GM18861 (cell line): ENCODE measurements around the gene PCSK4.

Experiments used
- ATAC-seq: cut with Tn5 transposase; IDR thresholded peaks from one replicate; pipeline ENCODE4 v1.9.1; 2021; ENCODE audit not compliant: unreplicated experiment

PCSK4 gene

GRCh38 chr19:1472231-1473084, 17.7 kb downstream of the PCSK4 start:
- no peak for ATAC-seq

DNA sequence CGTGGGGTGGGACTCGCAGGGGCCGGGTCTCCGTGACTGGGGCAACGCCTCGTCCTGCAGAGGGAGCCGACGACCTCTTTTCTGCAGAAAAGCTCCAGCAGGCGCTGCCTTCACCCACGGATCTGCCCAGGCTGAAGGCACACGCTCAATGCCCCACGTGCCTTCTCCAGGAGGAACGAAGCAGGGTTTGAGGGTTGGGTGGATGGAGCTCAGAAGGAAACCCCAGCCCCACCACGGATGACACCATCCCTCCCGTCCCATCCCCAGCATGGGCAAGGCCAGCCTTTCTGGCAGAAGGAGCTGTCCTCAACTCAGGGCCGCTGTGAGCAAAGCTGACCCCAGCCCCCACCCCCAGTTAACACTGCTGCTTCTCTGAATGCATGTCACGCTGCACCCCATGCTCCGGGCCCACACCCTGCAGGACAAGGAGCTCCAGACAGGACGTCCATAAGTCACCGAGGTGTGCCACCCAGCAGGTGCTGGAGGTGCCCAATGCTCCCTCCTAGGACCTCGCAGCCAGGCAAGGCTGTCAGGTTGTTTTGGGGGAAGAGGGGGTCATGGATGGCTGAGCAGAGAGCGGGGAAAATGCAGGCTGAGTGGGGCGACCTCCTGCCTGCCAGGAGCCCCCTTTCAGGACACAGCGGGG, 18.5 kb downstream of the PCSK4 start:
- ATAC-seq: no peak

DNA sequence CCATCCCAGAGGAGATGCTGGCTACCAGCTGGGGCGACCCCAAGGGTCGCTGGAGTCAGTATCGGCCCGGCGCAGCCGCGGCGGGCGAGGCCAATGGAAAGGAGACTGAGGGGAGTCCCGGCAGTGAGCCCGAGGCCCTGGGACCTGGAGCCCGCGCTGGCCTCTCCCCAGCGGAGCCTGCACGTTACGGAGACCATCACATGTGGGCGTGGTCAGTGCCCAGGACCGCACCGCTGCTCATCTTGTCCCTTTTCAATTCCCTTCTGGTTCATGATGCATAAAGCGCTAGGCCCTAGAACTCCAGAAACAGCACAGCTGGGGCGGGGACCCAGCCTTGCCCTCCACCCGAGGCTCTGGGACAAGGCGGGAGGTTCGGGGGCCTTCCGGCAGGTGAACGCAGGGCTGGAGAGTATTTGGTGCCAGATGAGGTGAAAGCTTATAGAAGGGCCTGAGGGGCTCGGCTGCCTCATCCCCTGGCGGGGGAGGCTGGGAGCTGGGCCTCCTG, 19.1 kb downstream of the PCSK4 start:
- ATAC-seq: no peak

DNA sequence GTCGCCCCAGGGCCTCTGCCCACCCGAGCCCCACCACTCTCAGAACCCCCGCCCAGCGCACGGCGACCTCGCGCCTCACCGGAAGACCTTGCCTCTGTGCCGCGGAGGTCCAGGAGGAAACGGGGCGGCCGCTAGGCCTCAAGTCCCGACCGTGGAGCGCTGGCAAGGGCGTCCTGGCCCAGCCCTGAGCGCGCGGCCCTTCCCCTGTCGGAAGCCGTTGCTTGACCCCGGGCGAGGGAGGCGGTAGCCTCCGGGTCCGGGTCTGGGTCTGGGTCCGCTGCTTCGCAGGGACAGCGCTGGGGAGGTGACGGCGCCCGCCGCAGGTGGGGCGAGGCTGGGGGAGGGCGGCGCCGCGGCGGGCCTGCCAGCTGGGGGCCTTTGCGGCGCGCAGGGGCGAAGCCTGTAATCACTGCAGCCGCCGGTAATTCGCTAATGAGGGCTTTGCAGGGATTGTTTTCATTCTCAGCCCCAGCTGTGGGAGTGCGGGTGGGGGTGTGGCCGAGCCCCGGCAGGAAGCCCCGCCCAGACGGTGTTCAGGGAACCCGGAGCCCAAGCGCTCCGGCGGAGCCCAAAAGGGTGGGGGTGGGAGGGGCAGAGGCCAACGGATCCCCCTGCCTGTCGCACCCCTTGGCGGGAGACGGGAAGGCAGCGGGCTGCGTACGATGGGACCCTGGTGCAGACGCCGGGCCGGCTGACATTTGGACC, 19.7 kb downstream of the PCSK4 start:
- no peak for ATAC-seq

DNA sequence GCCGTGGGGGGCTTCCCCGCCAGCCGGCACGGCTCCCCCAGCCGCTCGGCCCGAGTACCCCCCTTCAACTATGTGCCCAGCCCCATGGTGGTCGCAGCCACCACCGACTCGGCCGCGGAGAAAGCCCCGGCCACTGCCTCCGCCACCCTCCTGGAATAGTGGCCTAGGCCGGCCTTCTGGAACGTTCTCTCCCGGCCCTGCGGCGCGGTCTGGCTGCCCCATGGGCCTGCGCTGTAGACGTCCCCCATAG, 20.2 kb downstream of the PCSK4 start:
- no peak for ATAC-seq

GRCh38 chr19:1469255-1470054, 20.7 kb downstream of the PCSK4 start:
- no peak for ATAC-seq

GRCh38 chr19:1468821-1469254, 21.3 kb downstream of the PCSK4 start:
- ATAC-seq: no peak

DNA sequence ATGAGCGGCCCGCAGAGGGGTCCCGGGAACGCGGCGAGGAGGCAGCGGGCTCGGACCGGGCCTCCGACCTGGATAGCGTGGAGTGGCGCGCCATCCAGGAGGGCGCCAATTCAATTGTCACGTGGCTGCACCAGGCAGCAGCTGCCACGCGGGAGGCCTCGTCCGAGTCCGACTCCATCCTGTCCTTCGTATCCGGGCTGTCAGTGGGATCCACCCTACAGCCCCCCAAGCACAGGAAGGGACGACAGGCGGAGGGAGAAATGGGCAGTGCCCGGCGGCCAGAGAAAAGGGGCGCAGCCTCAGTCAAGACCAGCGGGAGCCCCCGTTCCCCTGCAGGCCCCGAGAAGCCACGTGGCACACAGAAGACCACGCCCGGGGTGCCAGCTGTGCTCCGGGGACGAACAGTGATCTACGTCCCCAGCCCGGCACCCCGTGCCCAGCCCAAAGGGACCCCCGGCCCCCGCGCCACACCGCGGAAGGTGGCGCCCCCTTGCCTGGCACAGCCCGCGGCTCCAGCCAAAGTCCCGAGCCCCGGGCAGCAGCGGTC, 21.8 kb downstream of the PCSK4 start:
- ATAC-seq: no peak

DNA sequence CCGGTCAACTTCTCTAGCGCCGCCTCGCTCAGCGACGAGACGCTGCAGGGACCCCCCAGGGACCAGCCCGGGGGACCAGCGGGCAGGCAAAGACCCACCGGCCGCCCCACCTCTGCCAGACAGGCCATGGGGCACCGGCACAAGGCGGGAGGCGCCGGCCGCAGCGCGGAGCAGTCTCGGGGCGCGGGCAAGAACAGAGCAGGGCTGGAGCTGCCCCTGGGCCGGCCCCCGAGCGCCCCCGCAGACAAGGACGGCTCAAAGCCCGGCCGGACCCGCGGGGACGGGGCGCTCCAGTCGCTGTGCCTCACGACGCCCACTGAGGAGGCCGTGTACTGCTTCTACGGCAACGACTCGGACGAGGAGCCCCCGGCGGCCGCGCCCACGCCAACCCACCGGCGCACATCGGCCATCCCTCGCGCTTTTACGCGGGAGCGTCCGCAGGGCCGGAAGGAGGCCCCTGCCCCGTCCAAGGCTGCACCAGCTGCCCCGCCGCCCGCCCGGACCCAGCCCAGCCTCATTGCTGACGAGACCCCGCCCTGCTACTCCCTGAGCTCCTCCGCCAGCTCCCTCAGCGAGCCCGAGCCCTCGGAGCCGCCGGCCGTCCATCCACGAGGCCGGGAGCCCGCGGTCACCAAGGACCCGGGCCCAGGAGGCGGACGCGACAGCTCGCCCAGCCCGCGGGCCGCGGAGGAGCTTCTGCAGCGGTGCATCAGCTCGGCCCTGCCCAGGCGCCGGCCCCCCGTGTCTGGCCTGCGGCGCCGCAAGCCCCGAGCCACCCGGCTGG, 22.5 kb downstream of the PCSK4 start:
- no peak for ATAC-seq

GRCh38 chr19:1467215-1467489, 23.0 kb downstream of the PCSK4 start:
- no peak for ATAC-seq

- no peak for ATAC-seq
Observed at GRCh38 chr19:1466461-1467214, 23.5 kb downstream of the PCSK4 start.

GRCh38 chr19:1466018-1466460, 24.1 kb downstream of the PCSK4 start:
- no peak for ATAC-seq

DNA sequence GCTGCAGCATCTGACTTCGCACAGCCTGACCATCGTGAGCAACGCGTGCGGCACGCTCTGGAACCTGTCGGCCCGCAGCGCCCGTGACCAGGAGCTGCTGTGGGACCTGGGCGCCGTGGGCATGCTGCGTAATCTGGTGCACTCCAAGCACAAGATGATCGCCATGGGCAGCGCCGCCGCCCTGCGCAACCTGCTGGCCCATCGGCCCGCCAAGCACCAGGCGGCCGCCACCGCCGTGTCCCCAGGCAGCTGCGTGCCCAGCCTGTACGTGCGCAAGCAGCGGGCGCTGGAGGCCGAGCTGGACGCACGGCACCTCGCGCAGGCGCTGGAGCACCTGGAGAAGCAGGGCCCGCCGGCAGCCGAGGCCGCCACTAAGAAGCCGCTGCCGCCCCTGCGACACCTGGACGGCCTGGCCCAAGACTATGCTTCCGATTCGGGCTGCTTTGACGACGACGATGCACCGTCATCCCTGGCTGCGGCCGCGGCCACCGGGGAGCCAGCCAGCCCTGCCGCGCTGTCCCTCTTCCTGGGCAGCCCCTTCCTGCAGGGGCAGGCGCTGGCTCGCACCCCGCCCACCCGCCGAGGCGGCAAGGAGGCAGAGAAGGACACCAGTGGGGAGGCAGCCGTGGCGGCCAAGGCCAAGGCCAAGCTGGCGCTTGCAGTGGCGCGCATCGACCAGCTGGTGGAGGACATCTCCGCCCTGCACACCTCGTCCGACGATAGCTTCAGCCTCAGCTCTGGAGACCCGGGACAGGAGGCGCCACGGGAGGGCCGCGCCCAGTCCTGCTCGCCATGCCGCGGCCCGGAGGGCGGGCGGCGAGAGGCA, 24.7 kb downstream of the PCSK4 start:
- ATAC-seq: no peak

- no peak for ATAC-seq
Observed at GRCh38 chr19:1461862-1462261, 28.3 kb downstream of the PCSK4 start.

DNA sequence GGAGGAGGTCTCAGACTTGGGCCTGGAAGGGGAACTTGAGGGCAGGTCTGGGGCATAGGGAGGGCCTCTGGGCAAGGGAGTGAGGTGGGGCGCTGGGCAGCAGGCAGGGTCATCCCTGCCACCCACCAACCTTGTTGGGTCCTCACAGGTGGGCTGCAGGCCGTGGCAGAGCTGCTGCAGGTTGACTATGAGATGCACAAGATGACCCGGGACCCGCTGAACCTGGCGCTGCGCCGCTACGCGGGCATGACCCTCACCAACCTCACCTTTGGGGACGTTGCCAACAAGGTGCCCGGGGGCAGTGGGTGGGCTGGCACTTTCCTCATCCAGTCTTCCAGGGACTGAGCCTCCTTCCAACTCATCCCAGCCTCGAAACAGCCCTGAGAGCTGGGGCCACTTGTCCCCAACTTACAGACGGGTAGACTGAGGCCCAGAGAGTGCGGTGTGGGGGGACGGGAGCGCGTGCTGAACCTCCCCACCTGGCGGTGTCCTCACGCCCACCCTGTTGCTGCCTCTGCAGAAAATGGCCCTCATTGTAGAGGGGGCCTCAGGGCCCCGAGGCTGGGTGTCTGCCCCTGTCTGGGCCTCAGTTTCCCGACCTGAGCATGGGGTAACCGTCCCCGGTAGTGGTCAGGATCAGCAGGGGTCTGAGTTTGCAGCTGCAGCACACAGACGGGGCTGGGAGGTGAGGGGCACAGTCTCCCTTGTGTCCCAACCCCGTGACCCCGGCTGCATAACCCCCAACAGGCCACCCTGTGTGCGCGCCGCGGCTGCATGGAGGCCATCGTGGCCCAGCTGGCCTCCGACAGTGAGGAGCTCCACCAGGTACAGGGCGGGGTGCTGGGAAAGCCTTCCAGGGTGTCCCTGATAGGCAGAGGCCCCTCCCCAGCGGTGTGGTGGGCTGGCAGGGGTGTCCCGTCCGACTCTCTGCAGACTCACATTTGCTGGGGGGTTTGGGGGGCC, 29.8 kb downstream of the PCSK4 start:
- ATAC-seq: no peak

DNA sequence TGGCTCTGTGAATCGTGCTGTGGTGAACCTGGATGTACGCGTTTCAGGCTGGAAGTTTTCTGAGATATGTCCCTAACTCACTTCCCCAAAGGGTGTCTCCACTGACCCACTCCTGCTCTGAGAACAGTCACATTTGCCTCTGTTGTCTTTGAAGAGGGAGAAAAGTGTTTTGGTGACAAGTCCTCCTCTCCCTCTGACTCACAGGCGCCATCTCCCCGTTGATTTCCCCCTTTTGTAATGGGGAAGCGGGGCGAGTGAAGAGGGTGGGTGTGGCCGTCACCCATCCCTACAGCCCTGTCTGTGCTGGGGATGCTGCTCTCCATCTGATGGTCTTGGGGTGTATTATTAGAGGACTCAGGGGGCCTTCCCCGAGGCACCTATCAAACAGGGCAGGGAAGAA, 30.7 kb downstream of the PCSK4 start:
- ATAC-seq: no peak

DNA sequence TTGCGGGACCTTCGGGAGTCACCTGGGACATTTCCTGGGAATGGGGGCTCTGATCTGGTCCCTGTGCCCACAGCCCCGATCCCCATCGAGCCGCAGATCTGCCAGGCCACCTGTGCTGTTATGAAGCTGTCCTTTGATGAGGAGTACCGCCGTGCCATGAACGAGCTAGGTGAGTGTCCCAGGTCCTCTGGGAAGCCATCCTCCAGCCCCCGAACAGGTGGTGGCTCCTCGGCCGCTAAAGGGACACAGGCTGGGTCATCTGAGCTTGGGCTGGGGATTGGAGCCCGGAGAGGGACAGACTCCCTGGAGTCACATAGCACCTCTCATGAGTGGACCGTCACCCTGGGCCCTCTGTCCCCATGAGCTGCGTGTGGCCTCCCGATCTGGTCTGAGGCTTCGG, 32.3 kb downstream of the PCSK4 start:
- ATAC-seq: no peak
